Measurements from ENCODE around the gene MRPL46.

Gene MRPL46

GRCh38 chr15:88487178-88487795 is 20.1 kb upstream of the MRPL46 start:
- POLR2A ChIA-PET: no interaction called here
- CTCF ChIA-PET: no interaction called here
- no peak for TF ChIP-seq FOXM1 (IDR thresholded peaks at IDR 0.05; ENCODE audit: borderline replicate concordance)
- TF ChIP-seq FOXK2 (IDR thresholded peaks at IDR 0.05): no peak
- no peak for TF ChIP-seq CTBP1 (IDR thresholded peaks at IDR 0.05; ENCODE audit: borderline replicate concordance)
- TF ChIP-seq TARDBP (IDR thresholded peaks at IDR 0.05): no peak
- no peak for TF ChIP-seq ZNF384 (IDR thresholded peaks at IDR 0.05)
- TF ChIP-seq, protein P1, sequence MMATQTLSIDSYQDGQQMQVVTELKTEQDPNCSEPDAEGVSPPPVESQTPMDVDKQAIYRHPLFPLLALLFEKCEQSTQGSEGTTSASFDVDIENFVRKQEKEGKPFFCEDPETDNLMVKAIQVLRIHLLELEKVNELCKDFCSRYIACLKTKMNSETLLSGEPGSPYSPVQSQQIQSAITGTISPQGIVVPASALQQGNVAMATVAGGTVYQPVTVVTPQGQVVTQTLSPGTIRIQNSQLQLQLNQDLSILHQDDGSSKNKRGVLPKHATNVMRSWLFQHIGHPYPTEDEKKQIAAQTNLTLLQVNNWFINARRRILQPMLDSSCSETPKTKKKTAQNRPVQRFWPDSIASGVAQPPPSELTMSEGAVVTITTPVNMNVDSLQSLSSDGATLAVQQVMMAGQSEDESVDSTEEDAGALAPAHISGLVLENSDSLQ (IDR thresholded peaks at IDR 0.05): no peak
- no peak for TF ChIP-seq ARNT (IDR thresholded peaks at IDR 0.05)
- DNase-seq (ENCODE audit: extremely low spot score): no peak

DNA sequence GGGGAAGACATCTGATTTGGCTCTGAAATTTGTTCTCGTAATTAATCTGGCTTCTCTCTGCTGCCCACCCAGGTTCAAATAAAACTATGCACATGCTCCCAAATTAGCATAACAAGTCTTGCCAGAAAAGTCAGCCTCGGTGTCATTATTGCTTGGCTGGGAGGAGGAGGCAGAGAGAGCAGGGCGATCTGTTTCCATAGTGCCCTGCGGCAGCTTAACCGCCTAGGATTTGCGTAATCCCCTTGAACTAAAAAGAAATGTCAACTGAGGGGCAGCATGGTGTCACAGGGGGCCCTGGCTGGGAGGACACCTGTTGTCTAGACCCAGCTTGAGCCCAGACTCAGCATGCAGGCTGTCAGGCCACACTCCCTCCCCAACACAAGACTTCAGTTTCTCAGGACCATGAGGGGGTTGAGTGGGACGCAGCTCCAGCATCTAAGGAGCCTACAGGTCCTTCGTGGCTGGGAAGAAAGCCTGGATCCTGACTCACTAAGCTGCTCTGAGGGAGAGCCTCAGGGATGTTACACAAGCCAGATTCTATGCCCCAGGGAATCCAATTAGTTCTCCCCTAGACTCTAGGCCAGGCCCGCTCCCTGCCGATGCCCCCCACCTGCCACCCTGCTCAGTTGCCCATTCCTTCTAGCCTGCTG is 17.6 kb upstream of the MRPL46 start:
- no peak for TF ChIP-seq ARNT (IDR thresholded peaks at IDR 0.05)
- no peak for TF ChIP-seq ZNF384 (IDR thresholded peaks at IDR 0.05)
- no peak for TF ChIP-seq NFRKB (IDR thresholded peaks at IDR 0.05)
- TF ChIP-seq BHLHE40 (IDR thresholded peaks at IDR 0.05; ENCODE audit: borderline replicate concordance): no peak
- no peak for TF ChIP-seq CTBP1 (IDR thresholded peaks at IDR 0.05; ENCODE audit: borderline replicate concordance)
- TF ChIP-seq TARDBP (IDR thresholded peaks at IDR 0.05): no peak
- TF ChIP-seq, protein P1 (IDR thresholded peaks at IDR 0.05): no peak
- no peak for TF ChIP-seq LEF1 (IDR thresholded peaks at IDR 0.05; ENCODE audit: borderline replicate concordance)
- TF ChIP-seq FOXM1 (IDR thresholded peaks at IDR 0.05; ENCODE audit: borderline replicate concordance): no peak
- no peak for TF ChIP-seq FOXA1 (IDR thresholded peaks at IDR 0.05)
- TF ChIP-seq SP1 (IDR thresholded peaks at IDR 0.05): no peak
- TF ChIP-seq FOXK2 (IDR thresholded peaks at IDR 0.05): no peak
- no peak for TF ChIP-seq L3MBTL2 (conservative IDR thresholded peaks at IDR 0.05)
- TF ChIP-seq HDGF (IDR thresholded peaks at IDR 0.05; ENCODE audit: borderline replicate concordance): no peak
- no peak for TF ChIP-seq SUZ12 (IDR thresholded peaks at IDR 0.05)
- no peak for TF ChIP-seq ELF4 (IDR thresholded peaks at IDR 0.05)
- ChIA-PET CTCF (interaction anchor here (0.8 to 1.1 kb wide), 2 partner anchors 15 to 130 kb away, joined by 3 to 4 read pairs; no protein-coding TSS in a partner anchor), POLR2A (no interaction called here)
- no peak for DNase-seq (ENCODE audit: extremely low spot score)

DNA sequence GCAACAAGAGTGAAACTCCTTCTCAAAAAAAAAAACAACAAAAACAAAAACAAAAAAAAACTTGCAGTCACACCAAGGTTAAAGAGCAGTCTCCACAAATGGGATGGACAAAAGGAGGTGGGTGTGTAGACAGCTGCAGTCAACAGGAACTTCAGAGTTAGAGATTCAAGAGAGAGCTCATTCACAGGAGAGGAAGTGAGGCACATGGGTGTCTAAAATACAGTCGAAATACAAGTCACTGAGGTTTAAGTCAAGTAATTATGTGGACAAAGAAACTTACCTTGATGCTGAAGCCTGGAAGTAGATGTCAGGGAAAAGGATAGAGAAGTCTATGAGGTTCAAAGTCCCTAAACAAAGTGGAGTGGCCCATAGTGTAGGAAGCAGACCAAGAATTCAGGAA is 15.1 kb upstream of the MRPL46 start:
- CTCF ChIA-PET: interaction anchor here (0.6 kb wide), 1 partner anchor 760 kb away, joined by 3 read pairs; no protein-coding TSS in a partner anchor
- no peak for DNase-seq (ENCODE audit: extremely low spot score)
- POLR2A ChIA-PET: interaction anchor here (1.0 kb wide), 1 partner anchor 15 kb away, joined by 3 read pairs; the partner anchor contains the start of genes MRPL46 and MRPS11
- TF ChIP-seq BHLHE40 (IDR thresholded peaks at IDR 0.05; ENCODE audit: borderline replicate concordance) (no peak), HDGF (IDR thresholded peaks at IDR 0.05; ENCODE audit: borderline replicate concordance) (no peak), ELF4 (IDR thresholded peaks at IDR 0.05) (no peak), TARDBP (IDR thresholded peaks at IDR 0.05) (no peak), ARNT (IDR thresholded peaks at IDR 0.05) (no peak), SUZ12 (IDR thresholded peaks at IDR 0.05) (no peak), SP1 (IDR thresholded peaks at IDR 0.05) (no peak), L3MBTL2 (conservative IDR thresholded peaks at IDR 0.05) (no peak)
- TF ChIP-seq, protein P1 (IDR thresholded peaks at IDR 0.05): no peak

GRCh38 chr15:88480981-88481380 is 13.8 kb upstream of the MRPL46 start:
- no peak for DNase-seq (ENCODE audit: extremely low spot score)
- TF ChIP-seq TARDBP (IDR thresholded peaks at IDR 0.05) (no peak), FOXM1 (IDR thresholded peaks at IDR 0.05; ENCODE audit: borderline replicate concordance) (no peak), ZNF384 (IDR thresholded peaks at IDR 0.05) (no peak), LEF1 (IDR thresholded peaks at IDR 0.05; ENCODE audit: borderline replicate concordance) (no peak)
- CTCF ChIA-PET: interaction anchor here (0.7 kb wide), 1 partner anchor 129 kb away, joined by 4 read pairs; no protein-coding TSS in a partner anchor
- POLR2A ChIA-PET: interaction anchor here (1.0 kb wide), 1 partner anchor 14 kb away, joined by 3 read pairs; the partner anchor contains the start of genes MRPL46 and MRPS11

DNA sequence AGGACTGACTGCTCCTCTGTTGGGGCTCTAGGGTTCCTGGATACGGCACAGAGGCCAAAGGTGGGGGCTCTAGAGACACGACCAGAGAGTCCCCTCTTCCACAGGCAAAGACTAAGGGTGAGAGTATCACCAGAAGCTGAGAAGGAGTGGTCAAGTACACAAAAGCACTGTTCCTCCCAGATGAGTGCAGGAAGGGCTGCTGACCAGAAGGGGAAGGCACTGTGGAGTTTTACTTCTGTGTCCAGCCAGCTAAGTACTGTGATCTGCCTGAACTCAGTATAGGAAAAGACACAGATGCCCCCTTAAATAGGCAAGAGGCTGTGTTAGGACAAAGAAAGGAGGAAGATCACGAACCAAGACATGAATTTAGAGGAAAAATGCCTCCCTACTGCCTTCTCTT is 12.0 kb upstream of the MRPL46 start:
- no peak for DNase-seq (ENCODE audit: extremely low spot score)
- POLR2A ChIA-PET: interaction anchor here (1.6 kb wide), 1 partner anchor 12 kb away, joined by 5 read pairs; the partner anchor contains the start of genes MRPL46 and MRPS11
- CTCF ChIA-PET: no interaction called here
- TF ChIP-seq HDGF (IDR thresholded peaks at IDR 0.05; ENCODE audit: borderline replicate concordance) (no peak), LEF1 (IDR thresholded peaks at IDR 0.05; ENCODE audit: borderline replicate concordance) (no peak), ELF4 (IDR thresholded peaks at IDR 0.05) (no peak), FOXK2 (IDR thresholded peaks at IDR 0.05) (no peak), TARDBP (IDR thresholded peaks at IDR 0.05) (no peak)
- TF ChIP-seq, protein P1 (IDR thresholded peaks at IDR 0.05): no peak
